GM15510 (cell line): ENCODE data around the gene TTC39B.

ENCODE experiments used
- POLR2A ChIP-seq: IDR thresholded peaks from 3 replicates; pipeline ENCODE4 v1.6.1; 2011; ENCODE audit warnings: borderline replicate concordance; ENCODE audit not compliant: insufficient read length; ENCODE audit errors: extremely low read depth

The TTC39B gene

DNA sequence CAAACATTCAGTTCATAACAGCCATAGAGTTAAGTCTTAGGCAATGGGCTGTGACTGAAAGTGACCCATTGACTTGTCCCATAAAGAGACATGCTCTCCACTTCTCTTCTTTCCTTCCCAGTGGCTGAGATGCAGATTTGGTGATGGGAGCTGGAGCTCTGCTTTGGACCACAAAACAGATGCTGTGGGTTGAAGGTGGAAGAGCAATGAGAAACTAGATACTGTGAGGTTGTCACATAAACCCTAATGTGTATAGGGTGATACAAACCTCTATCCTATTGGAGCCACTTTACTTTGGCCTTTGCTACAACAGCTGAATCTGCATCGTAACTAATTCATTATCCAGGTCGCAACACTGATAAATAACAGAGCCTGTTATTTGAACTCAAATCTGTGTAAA is 192.0 kb downstream of the TTC39B start:
- no peak for TF ChIP-seq POLR2A
